ENCODE data around the gene C21orf58. TPM values are rescaled to one million over a fixed set of nuclear protein-coding genes. Genes with fewer than 3 reads are reported as not detected.

Gene C21orf58
- total RNA-seq, 4 donors from 2014 or later: 0.44 to 2.4 (median 0.91) TPM

DNA sequence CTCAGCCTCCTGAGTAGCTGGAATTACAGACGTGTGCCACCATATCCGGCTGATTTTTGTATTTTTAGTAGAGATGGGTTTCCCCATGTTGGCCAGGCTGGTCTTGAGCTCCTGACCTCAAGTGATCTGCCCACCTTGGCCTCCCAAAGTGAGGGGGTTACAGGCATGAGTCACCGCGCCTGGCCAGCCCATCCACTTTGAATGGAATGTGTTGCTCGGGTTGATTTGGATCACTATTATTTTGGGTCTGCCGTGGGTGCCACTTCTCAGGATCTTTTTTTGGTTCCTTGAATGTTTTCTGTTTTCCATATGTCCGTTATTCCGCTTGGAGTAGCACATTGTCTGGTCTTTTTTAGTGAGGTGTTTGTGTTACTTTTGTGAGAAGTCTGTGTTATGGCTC lies 17.3 kb upstream of the C21orf58 start:
- no peak for ATAC-seq (ENCODE audit: low FRiP score)

DNA sequence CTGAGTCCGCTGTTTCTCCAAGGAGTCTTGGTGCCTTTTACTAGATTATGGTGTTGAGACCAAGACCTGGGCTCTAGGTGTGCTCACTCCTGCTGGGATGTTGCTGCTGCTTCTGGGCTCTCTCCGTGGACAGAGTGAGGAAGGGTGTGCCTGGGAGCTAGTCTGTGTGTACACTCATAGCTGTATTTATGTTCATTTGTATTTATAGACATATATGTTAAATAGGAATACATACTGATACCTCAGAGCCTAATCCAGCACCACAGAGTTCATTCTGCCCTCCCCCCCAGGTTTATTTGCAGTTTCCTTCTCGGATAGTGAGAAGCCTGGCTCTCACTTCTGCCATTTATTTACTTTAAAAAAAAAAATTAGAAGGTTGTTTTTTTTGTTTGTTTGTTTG lies 12.9 kb upstream of the C21orf58 start:
- TF ChIP-seq, protein P1, sequence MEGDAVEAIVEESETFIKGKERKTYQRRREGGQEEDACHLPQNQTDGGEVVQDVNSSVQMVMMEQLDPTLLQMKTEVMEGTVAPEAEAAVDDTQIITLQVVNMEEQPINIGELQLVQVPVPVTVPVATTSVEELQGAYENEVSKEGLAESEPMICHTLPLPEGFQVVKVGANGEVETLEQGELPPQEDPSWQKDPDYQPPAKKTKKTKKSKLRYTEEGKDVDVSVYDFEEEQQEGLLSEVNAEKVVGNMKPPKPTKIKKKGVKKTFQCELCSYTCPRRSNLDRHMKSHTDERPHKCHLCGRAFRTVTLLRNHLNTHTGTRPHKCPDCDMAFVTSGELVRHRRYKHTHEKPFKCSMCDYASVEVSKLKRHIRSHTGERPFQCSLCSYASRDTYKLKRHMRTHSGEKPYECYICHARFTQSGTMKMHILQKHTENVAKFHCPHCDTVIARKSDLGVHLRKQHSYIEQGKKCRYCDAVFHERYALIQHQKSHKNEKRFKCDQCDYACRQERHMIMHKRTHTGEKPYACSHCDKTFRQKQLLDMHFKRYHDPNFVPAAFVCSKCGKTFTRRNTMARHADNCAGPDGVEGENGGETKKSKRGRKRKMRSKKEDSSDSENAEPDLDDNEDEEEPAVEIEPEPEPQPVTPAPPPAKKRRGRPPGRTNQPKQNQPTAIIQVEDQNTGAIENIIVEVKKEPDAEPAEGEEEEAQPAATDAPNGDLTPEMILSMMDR (IDR thresholded peaks at IDR 0.05): no peak
- ATAC-seq (ENCODE audit: low FRiP score): no peak
- no peak for DNase-seq (ENCODE audit: low spot score)

More for the DNA sequence above, 17.3 kb upstream of the C21orf58 start:
- no peak for DNase-seq (ENCODE audit: low spot score)
- TF ChIP-seq, protein P1 (IDR thresholded peaks at IDR 0.05): no peak

DNA sequence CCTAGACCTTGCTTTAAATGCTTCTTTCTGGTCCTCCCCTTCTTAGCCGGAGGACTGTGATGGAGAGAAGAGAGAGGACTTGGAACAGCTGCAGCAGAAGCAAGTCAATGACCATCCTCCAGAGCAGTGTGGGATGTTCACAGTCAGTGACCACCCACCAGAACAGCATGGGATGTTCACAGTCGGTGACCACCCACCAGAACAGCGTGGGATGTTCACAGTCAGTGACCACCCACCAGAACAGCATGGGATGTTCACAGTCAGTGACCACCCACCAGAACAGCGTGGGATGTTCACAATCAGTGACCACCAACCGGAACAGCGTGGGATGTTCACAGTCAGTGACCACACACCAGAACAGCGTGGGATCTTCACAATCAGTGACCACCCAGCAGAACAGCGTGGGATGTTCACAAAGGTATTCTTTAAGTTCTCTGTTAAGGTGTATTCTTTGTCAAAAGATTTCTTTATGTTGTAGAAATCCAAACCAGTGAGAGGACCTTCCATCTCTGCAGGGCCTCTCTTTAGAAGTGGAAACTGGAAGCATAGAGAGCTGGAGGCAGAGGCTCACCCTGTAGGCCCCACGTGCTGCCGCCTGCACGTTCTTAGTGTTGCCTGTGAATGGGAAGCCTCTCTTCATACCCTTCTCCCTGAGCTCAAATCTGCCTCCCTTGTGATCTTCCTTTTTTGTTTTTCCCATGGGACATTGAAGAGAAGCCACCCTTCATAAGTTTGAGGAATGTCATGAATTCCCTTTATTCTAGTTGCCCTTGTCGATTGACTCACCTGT lies 10.9 kb upstream of the C21orf58 start:
- no peak for ATAC-seq (ENCODE audit: low FRiP score)
- TF ChIP-seq, protein P1 (IDR thresholded peaks at IDR 0.05): no peak
- DNase-seq (ENCODE audit: low spot score): no peak

DNA sequence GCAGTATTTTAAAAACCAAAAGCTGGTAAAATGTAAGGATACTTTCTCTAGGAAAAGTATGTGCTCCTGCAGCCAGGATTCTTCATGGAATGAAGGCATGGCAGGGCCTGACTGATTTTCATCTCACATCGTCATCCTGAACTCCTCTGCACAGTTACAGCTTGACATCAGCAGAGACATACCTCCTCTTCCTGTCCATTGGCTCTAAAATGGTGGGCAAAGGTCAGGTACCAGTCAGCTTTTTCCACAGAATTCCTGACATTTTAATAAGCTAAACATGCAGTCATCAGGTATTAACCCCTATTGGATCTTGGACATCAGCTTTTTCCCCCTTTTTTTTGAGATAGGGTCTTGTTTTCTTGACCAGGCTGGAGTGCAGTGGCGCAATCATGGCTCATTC lies 6.1 kb upstream of the C21orf58 start:
- TF ChIP-seq, protein P1 (IDR thresholded peaks at IDR 0.05): no peak
- ATAC-seq (ENCODE audit: low FRiP score): no peak
- no peak for DNase-seq (ENCODE audit: low spot score)

DNA sequence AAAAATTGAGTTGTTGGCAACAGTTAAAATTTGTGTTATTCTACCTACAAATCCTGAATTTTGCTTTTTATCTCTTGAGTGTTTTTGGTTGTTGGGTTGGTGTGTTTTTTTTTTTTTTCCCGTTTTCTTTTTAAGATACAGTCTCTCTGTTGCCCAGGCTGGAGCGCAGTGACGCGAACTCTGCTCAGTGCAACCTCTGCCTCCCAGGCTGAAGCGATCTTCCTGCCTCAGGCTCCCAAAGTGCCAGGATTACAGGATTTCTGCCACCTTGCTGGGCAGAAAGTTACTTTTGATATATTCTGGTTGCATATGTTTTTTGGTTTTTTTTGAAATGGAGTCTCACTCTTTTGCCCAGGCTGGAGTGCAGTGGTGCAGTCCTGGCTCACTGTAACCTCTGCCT lies 4.5 kb upstream of the C21orf58 start:
- DNase-seq (ENCODE audit: low spot score) (no peak), ATAC-seq (ENCODE audit: low FRiP score) (no peak)
- TF ChIP-seq, protein P1 (IDR thresholded peaks at IDR 0.05): no peak

DNA sequence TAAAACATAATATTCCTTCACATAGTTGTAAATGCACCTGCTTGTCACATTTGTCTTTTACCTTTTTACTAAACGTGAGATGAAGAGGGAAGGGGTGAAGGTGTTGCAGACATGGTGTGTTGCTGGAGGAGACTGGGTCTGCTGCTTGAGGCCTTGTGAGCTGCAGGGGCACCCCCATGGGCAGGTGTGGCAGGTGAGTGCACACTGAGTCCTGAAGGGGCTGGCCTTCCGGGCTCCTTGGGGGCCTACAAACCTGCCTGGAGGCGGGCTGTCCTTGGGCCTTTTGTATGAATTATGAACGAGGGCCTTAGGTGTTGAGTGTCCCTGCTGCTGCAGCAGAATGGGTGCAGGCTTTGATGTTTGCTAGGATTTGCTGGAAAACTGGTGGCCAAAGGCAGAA lies 4.0 kb upstream of the C21orf58 start:
- ATAC-seq (ENCODE audit: low FRiP score) (no peak), DNase-seq (ENCODE audit: low spot score) (no peak)
- TF ChIP-seq, protein P1 (IDR thresholded peaks at IDR 0.05): no peak

DNA sequence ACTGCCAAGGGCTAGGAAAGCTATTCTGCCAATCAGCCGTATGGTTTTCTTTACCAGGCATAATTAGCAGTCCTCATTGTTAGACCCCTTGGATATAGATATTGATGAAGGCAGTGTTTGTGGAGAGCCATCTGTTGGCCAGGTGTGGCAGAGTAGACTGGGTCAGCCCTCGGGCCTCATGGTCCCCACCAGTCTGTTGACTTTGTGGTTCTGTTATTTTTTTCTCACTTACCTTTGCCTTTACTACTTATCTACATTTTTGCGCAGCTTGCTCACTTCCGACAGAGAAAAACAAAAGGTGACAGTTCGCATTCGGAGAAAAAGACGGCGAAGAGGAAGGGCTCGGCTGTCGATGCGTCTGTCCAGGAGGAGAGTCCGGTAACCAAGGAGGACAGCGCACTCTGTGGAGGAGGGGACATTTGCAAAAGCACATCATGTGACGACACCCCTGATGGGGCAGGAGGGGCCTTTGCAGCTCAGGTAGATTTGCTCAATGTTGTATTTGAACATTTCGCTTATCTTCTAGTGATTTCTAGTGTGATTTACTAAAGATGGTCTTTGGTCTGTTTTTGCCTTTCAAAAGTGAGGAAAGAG lies 2.5 kb upstream of the C21orf58 start:
- ATAC-seq (ENCODE audit: low FRiP score) (no peak), DNase-seq (ENCODE audit: low spot score) (no peak)
- TF ChIP-seq, protein P1 (IDR thresholded peaks at IDR 0.05): no peak
